HCT116 (cell line): ENCODE measurements around the gene PNKP. TPM values are rescaled to one million over a fixed set of nuclear protein-coding genes. Genes with fewer than 3 reads are reported as not detected.

ENCODE experiments used
- ATAC-seq: fragments of 200-7000 bp; cut with Tn5 transposase; 2 replicates; pipeline ENCODE4 v1.9.1; 2020; ENCODE audit warnings: mild to moderate bottlenecking, moderate library complexity
- Bru-seq: library from RNA; stranded (reverse); fragments of 400-500 nt; gene quantifications from one replicate; lab custom pipeline; 2021; lab: Mats Ljungman, UMichigan
- BruChase-seq, 2 experiments: library from RNA; stranded (reverse); fragments of 400-500 nt; gene quantifications; one replicate each; lab custom pipeline; 2021; lab: Mats Ljungman, UMichigan
- BruUV-seq: library from RNA; stranded (reverse); fragments of 400-500 nt; replicated peaks from 2 replicates; lab custom pipeline; 2021; lab: Mats Ljungman, UMichigan
- CTCF ChIA-PET: fragments of 300-600 bp; sonication (Branson Sonifier 250); formaldehyde crosslinking; loops from one replicate; lab custom pipeline; 2021; ENCODE audit warnings: antibody characterized with exemption; lab: Charles Lee
- POLR2A ChIA-PET: fragments of 300-600, 350-600 bp; sonication (Branson Sonifier 250); formaldehyde crosslinking; loops from one replicate; lab custom pipeline; 2021; ENCODE audit warnings: antibody characterized with exemption; lab: Charles Lee
- RAD21 ChIA-PET, 2 experiments: fragments of 300-600 bp; sonication (Branson Sonifier 250); formaldehyde crosslinking; loops; one replicate each; lab custom pipeline; 2023; ENCODE audit warnings: low total read pairs in 2 of 2; ENCODE audit not compliant: uncharacterized antibody in 2 of 2, unreplicated experiment in 2 of 2, low non-redundant PET in 1 of 2; lab: Charles Lee
- DNase-seq: peaks from one replicate; pipeline ENCODE4 v3.0.0-alpha.2; 2010; ENCODE audit warnings: low read depth, low spot score
- H2AFZ ChIP-seq: fragments of 200-600 bp; shearing (Covaris generic), sonication (generic); 2 replicates; pipeline ENCODE4 v1.6.1; 2017; ENCODE audit warnings: low read depth, mixed run types, mixed read lengths, antibody characterized with exemption, low read length; ENCODE audit not compliant: poor library complexity, severe bottlenecking
- H3K27ac ChIP-seq: 2 replicates; pipeline ENCODE4 v1.5.1; 2012; ENCODE audit warnings: low read depth, low read length
- H3K27me3 ChIP-seq: fragments of 200-600 bp; sonication (generic); 2 replicates; pipeline ENCODE4 v1.6.1; 2016; ENCODE audit warnings: mixed run types, low read length, mixed read lengths; ENCODE audit not compliant: insufficient read depth
- H3K36me3 ChIP-seq, 2 experiments: fragments of 200-500 bp in 1 of 2; fragments of 200-600 bp in 1 of 2; sonication (Bioruptor generic) in 1 of 2; sonication (generic) in 1 of 2; 2 replicates each; pipeline versions ENCODE4 v1.5.1 to v1.6.1; 2014 to 2016; ENCODE audit warnings: low read length in 2 of 2, inconsistent platforms in 1 of 2, mixed read lengths in 1 of 2, mixed run types in 1 of 2; ENCODE audit not compliant: insufficient read depth in 2 of 2, control insufficient read depth in 1 of 2
- H3K4me1 ChIP-seq, 2 experiments: fragments of 200-600 bp in 1 of 2; sonication (generic) in 1 of 2; 2 replicates each; pipeline versions ENCODE4 v1.5.1 to v1.6.1; 2012 to 2017; ENCODE audit warnings: low read length in 2 of 2, inconsistent platforms in 1 of 2, mild to moderate bottlenecking in 1 of 2, mixed read lengths in 1 of 2, mixed run types in 1 of 2, moderate library complexity in 1 of 2; ENCODE audit not compliant: insufficient read depth in 2 of 2, control insufficient read depth in 1 of 2
- H3K4me2 ChIP-seq: fragments of 200-600 bp; sonication (generic); 2 replicates; pipeline ENCODE4 v1.6.1; 2017; ENCODE audit warnings: mixed run types, low read length, mixed read lengths
- H3K4me3 ChIP-seq, 2 experiments: fragments of 200-600 bp in 1 of 2; sonication (generic) in 1 of 2; replicated peaks in 1 of 2; 2 replicates each; pipeline ENCODE4 v1.5.1; 2011 to 2016; ENCODE audit warnings: low read length in 2 of 2, control low read depth in 1 of 2, low read depth in 1 of 2, mild to moderate bottlenecking in 1 of 2, mixed read lengths in 1 of 2, mixed run types in 1 of 2
- H3K79me2 ChIP-seq: fragments of 200-600 bp; sonication (generic); 2 replicates; pipeline ENCODE4 v1.6.1; 2017; ENCODE audit warnings: mild to moderate bottlenecking, mixed run types, low read length, moderate library complexity, mixed read lengths; ENCODE audit not compliant: insufficient read depth
- H3K9ac ChIP-seq: fragments of 200-600 bp; sonication (generic); 2 replicates; pipeline ENCODE4 v1.6.1; 2016; ENCODE audit warnings: low read length, mixed read lengths
- H3K9me2 ChIP-seq: fragments of 200-600 bp; sonication (generic), shearing (Covaris generic); 2 replicates; pipeline ENCODE4 v1.6.1; 2017; ENCODE audit warnings: mixed run types, mild to moderate bottlenecking, moderate library complexity; ENCODE audit not compliant: insufficient read depth
- H3K9me3 ChIP-seq, 2 experiments: fragments of 200-500 bp in 1 of 2; fragments of 200-600 bp in 1 of 2; sonication (Bioruptor generic) in 1 of 2; sonication (generic) in 1 of 2; 2 replicates each; pipeline ENCODE4 v1.6.1; 2014 to 2017; ENCODE audit warnings: low read length in 2 of 2, mixed read lengths in 2 of 2, inconsistent platforms in 1 of 2, low read depth in 1 of 2, mild to moderate bottlenecking in 1 of 2, mixed run types in 1 of 2, moderate library complexity in 1 of 2; ENCODE audit not compliant: control insufficient read depth in 1 of 2, insufficient read depth in 1 of 2
- H4K20me1 ChIP-seq: fragments of 200-600 bp; sonication (generic), shearing (Covaris generic); 2 replicates; pipeline ENCODE4 v1.6.1; 2017; ENCODE audit warnings: mixed run types, mild to moderate bottlenecking, moderate library complexity; ENCODE audit not compliant: insufficient read depth
- CBX3 ChIP-seq: IDR thresholded peaks from 2 replicates; pipeline ENCODE4 v1.6.1; 2012; ENCODE audit warnings: low read depth
- CEBPB ChIP-seq: IDR thresholded peaks from 2 replicates; pipeline ENCODE4 v1.6.1; 2012; ENCODE audit warnings: low read depth
- EZH2 ChIP-seq: fragments of 200-600 bp; sonication (generic); IDR thresholded peaks from 2 replicates; pipeline ENCODE4 v1.6.1; 2017; ENCODE audit warnings: antibody characterized with exemption, mixed run types
- EZH2phosphoT487 ChIP-seq: fragments of 200-600 bp; IDR thresholded peaks from 2 replicates; pipeline ENCODE4 v1.6.1; 2018; ENCODE audit warnings: antibody characterized with exemption, borderline replicate concordance
- FOSL1 ChIP-seq: IDR thresholded peaks from 2 replicates; pipeline ENCODE4 v1.6.1; 2012; ENCODE audit warnings: low read depth
- MAX ChIP-seq: IDR thresholded peaks from 2 replicates; pipeline ENCODE4 v1.6.1; 2012
- POLR2A ChIP-seq: IDR thresholded peaks from 2 replicates; pipeline ENCODE4 v1.7.0; 2011; ENCODE audit warnings: borderline replicate concordance; ENCODE audit not compliant: insufficient read depth, insufficient read length; ENCODE audit errors: extremely low read depth
- POLR2AphosphoS5 ChIP-seq: IDR thresholded peaks from 2 replicates; pipeline ENCODE4 v1.6.1; 2011; ENCODE audit warnings: mild to moderate bottlenecking, low read depth, low read length, moderate library complexity
- RAD21 ChIP-seq: IDR thresholded peaks from 2 replicates; pipeline ENCODE4 v1.6.1; 2012; ENCODE audit warnings: low read depth, mild to moderate bottlenecking
- REST ChIP-seq: IDR thresholded peaks from 2 replicates; pipeline ENCODE4 v1.6.1; 2012; ENCODE audit warnings: low read depth
- SIN3A ChIP-seq: IDR thresholded peaks from 2 replicates; pipeline ENCODE4 v1.6.1; 2012; ENCODE audit warnings: low read depth
- SP1 ChIP-seq: IDR thresholded peaks from 2 replicates; pipeline ENCODE4 v1.6.1; 2012; ENCODE audit warnings: low read depth
- SRF ChIP-seq: IDR thresholded peaks from 2 replicates; pipeline ENCODE4 v1.6.1; 2012; ENCODE audit warnings: low read depth
- TCF7L2 ChIP-seq: IDR thresholded peaks from 2 replicates; pipeline ENCODE4 v1.7.0; 2011; ENCODE audit warnings: borderline replicate concordance, inconsistent platforms; ENCODE audit not compliant: insufficient read depth, insufficient read length; ENCODE audit errors: extremely low read depth
- YY1 ChIP-seq: IDR thresholded peaks from 2 replicates; pipeline ENCODE4 v1.6.1; 2011; ENCODE audit warnings: low read length, low read depth, moderate library complexity, mild to moderate bottlenecking; ENCODE audit not compliant: insufficient replicate concordance; ENCODE audit errors: extremely low read depth
- ZBTB33 ChIP-seq: IDR thresholded peaks from 2 replicates; pipeline ENCODE4 v1.6.1; 2011; ENCODE audit warnings: mild to moderate bottlenecking, low read length, moderate library complexity; ENCODE audit not compliant: insufficient replicate concordance; ENCODE audit errors: extremely low read depth
- ZFX ChIP-seq: fragments of 450-650 bp; IDR thresholded peaks from 2 replicates; pipeline ENCODE4 v1.6.1; 2017
- intact Hi-C: fragments of 100-400 bp; cut with micrococcal nuclease; formaldehyde crosslinking; loops from 2 replicates; pipeline ENCODE4 v1.10.0; 2022
- long read RNA-seq: library from polyadenylated mRNA; unstranded; transcript quantifications from one replicate; pipeline ENCODE4 v2.0.0, GENCODE V29; 2021; ENCODE audit not compliant: unreplicated experiment
- polyA plus RNA-seq: library from polyadenylated mRNA; unstranded; fragments of >200 nt; gene quantifications from 2 replicates; pipeline ENCODE4 v1.2.1, GENCODE V29; 2012; ENCODE audit warnings: missing spikeins
- total RNA-seq: library from RNA; stranded (reverse); gene quantifications from one replicate; pipeline ENCODE4 v1.2.1, GENCODE V29; 2021; ENCODE audit not compliant: unreplicated experiment

PNKP gene
- total RNA-seq, result 129 TPM
- polyA plus RNA-seq, result 53.4 and 61.0 TPM in 2 replicates
- Bru-seq, nascent RNA, result percentile 80 among the genes with signal in this experiment
- percentile 85 among the genes with signal in this experiment for BruChase-seq, experiment 1, labeled RNA remaining after a 6-hour chase
- BruChase-seq, experiment 2, labeled RNA remaining after a 2-hour chase, result percentile 80 among the genes with signal in this experiment
- long read RNA-seq, transcript PNKP-207 (16 exons, 1,665 nt), result minor isoform, 8 of 59 reads
- long read RNA-seq, transcript PNKP-201 (17 exons, 2,041 nt), result major isoform, 24 of 59 reads
- long read RNA-seq, partial matches to known transcripts, result 11 of 59 reads
- long read RNA-seq, other reads (novel, unspliced or antisense), result 15 of 59 reads

DNA sequence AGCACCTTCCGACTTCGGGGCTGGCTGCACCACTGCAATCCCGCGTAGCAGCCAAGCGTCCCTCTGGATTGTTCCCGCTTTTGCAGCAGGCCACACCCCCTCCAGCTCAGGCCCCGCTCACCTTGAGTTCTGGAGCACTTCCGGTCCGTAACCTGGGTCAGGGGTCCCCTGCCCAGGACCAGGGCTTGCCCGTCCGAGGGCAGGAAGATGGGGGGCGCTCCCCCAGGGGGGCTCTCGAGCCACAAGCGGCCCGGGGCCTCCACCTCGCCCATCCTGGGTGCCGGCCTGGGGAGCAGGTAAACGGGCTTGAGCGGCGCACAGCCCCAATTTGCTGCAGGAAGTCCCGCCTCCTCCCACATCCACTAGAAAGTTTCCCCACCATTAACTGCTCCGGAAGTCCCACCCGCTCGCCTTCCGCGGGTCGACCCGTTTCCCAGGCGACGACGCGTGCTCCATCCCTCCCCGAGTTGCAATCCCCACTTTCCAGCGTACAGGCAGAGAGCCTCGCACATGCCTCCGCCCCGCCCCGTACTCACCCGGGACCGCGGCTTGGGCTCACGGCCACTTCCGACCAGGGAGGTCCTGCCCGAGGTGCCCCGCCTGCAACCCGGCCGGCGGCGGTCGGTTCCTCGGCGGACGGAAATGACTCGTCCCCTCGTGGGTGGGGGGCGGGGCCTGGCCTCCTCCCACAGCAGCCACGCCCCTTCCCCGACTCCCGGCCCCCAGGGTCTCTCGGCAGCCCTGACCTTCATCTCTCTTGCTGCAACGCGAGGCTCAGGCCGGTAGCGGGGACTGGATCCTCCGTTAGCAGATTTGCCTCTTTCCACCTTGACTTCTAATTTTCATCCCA is at the start of gene PNKP:
Gene PNKP, minus strand, starts transcription at position 644 of the 850 bp plus-strand sequence. Its CDS starts 372 bp downstream, at position 272.
- H2AFZ ChIP-seq, result no peak within 1 kb of the TSS
- ChIA-PET CTCF (interaction anchor here (0.6 kb wide), 1 partner anchor 116 kb away, joined by 3 read pairs; no protein-coding TSS in a partner anchor), POLR2A (interaction anchor here (1.0 to 1.4 kb wide), 3 partner anchors 9 to 19 kb away, joined by 3 to 5 read pairs (median 5); partner anchors contain the start of genes AKT1S1 and TBC1D17), RAD21 (no interaction called here)
- H3K4me2 ChIP-seq, result peak within 1 kb of the TSS; percentile 95
- H3K4me3 ChIP-seq, result peak within 1 kb of the TSS; percentile 57 to 83
- H3K27ac ChIP-seq, result peak within 1 kb of the TSS; percentile 91
- intact Hi-C loops, result loop anchor here (5.0 kb wide), 1 partner anchor 100 kb away; the partner anchor contains the start of gene AP2A1
- TF ChIP-seq POLR2AphosphoS5 (peak; percentile 57), YY1 (no peak), SP1 (peak; percentile 73), ZFX (peak; percentile 62; the same call in 1 of the 2 replicates), MAX (peak; percentile 90), SIN3A (peak; percentile 88), EZH2phosphoT487 (no peak), POLR2A (no peak), CBX3 (no peak), EZH2 (no peak), REST (no peak), FOSL1 (no peak), RAD21 (no peak), TCF7L2 (peak; percentile 42), SRF (no peak; the same call in 1 of the 2 replicates), CEBPB (no peak), ZBTB33 (no peak)
- peaks cover 30 to 61% of the 10 kb centered on the region in 2 experiments; a peak in 3 of 4 replicates for H3K4me1 ChIP-seq
- H3K79me2 ChIP-seq, result peaks cover 45% of the 10 kb centered on the region
- DNase-seq (peak; percentile 82), ATAC-seq (peak; percentile 54)
- no TSS peak for BruUV-seq
- H3K9ac ChIP-seq, result peak within 1 kb of the TSS; percentile 87
- H3K9me3 ChIP-seq, result no peaks in the 10 kb centered on the region
- peaks cover 5% of the 10 kb centered on the region; the same call in 1 of the 2 replicates for H4K20me1 ChIP-seq
- H3K36me3 ChIP-seq, result peaks cover 6 to 30% of the 10 kb centered on the region in 2 experiments; a peak in 3 of 4 replicates
- no peaks in the 10 kb centered on the region for H3K9me2 ChIP-seq
- H3K27me3 ChIP-seq, result no peaks in the 10 kb centered on the region
